ENCODE measurements around the gene NBPF4. TPM values are rescaled to one million over a fixed set of nuclear protein-coding genes. Genes with fewer than 3 reads are reported as not detected.

The NBPF4 gene
- total RNA-seq, 1 donor from 2014 or later = not detected

DNA sequence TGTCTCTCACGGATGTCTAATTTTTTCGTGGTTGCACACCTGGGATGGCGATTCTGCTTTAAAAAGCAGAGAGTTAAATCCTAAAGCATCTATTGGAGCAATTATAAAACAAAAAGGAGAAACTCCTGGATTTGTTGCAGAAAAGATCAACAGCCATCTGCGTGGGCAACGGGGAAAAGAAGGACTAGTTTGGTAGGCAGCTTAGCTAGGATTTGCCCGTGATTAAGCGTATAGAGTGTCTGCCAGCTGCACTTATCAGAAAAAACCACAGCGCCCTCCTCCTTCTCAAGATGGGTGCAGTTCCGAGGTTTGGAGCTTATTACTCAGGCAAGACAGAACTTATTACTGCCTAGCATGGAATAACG, 43.2 kb downstream of the NBPF4 start:
- Histone ChIP-seq H3K4me2 (ENCODE audit: low read length) (peak overlapping the region; percentile 97), H4K20me1 (ENCODE audit: insufficient read depth, low read length) (peaks cover 26% of the 10 kb centered on the region), H3K4me1 (ENCODE audit: insufficient read depth, low read length) (peaks cover 12% of the 10 kb centered on the region), H3K9ac (ENCODE audit: low read length) (peak overlapping the region; percentile 93), H3K27ac (ENCODE audit: low read depth, low read length) (peak overlapping the region; percentile 90), H3K4me3 (ENCODE audit: insufficient read depth, low read depth, low read length) (peak overlapping the region; percentile 95), H3K79me2 (ENCODE audit: insufficient read depth, low read length) (peaks cover 45% of the 10 kb centered on the region), H3K27me3 (ENCODE audit: insufficient read depth, low read length) (no peaks in the 10 kb centered on the region), H3K36me3 (ENCODE audit: insufficient read depth, low read length) (no peaks in the 10 kb centered on the region), H2AFZ (ENCODE audit: low read depth, low read length) (peak overlapping the region; percentile 98), H3K9me3 (ENCODE audit: insufficient read depth, low read depth, low read length) (no peaks in the 10 kb centered on the region)
- Mint-ChIP-seq H3K27me3 (ENCODE audit: low read depth, unreplicated experiment) (no peaks in the 10 kb centered on the region), H3K27ac (ENCODE audit: unreplicated experiment) (peak overlapping the region; percentile 82), H3K36me3 (ENCODE audit: low read depth, unreplicated experiment) (peaks cover 10% of the 10 kb centered on the region), H3K9me3 (ENCODE audit: unreplicated experiment) (peaks cover 2% of the 10 kb centered on the region), H3K4me3 (ENCODE audit: unreplicated experiment) (peak overlapping the region; percentile 91), H3K4me1 (ENCODE audit: low read depth, unreplicated experiment) (peaks cover 20% of the 10 kb centered on the region)
- DNase-seq (ENCODE audit: low read depth) (peak; percentile 85), FAIRE-seq (peak; percentile 20)
- no peak for TF ChIP-seq EZH2 (IDR thresholded peaks at IDR 0.05; ENCODE audit: insufficient read depth, low read length)
- TF ChIP-seq, protein P1, sequence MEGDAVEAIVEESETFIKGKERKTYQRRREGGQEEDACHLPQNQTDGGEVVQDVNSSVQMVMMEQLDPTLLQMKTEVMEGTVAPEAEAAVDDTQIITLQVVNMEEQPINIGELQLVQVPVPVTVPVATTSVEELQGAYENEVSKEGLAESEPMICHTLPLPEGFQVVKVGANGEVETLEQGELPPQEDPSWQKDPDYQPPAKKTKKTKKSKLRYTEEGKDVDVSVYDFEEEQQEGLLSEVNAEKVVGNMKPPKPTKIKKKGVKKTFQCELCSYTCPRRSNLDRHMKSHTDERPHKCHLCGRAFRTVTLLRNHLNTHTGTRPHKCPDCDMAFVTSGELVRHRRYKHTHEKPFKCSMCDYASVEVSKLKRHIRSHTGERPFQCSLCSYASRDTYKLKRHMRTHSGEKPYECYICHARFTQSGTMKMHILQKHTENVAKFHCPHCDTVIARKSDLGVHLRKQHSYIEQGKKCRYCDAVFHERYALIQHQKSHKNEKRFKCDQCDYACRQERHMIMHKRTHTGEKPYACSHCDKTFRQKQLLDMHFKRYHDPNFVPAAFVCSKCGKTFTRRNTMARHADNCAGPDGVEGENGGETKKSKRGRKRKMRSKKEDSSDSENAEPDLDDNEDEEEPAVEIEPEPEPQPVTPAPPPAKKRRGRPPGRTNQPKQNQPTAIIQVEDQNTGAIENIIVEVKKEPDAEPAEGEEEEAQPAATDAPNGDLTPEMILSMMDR (IDR thresholded peaks at IDR 0.05; ENCODE audit: insufficient read depth, low read depth, low read length) = no peak

DNA sequence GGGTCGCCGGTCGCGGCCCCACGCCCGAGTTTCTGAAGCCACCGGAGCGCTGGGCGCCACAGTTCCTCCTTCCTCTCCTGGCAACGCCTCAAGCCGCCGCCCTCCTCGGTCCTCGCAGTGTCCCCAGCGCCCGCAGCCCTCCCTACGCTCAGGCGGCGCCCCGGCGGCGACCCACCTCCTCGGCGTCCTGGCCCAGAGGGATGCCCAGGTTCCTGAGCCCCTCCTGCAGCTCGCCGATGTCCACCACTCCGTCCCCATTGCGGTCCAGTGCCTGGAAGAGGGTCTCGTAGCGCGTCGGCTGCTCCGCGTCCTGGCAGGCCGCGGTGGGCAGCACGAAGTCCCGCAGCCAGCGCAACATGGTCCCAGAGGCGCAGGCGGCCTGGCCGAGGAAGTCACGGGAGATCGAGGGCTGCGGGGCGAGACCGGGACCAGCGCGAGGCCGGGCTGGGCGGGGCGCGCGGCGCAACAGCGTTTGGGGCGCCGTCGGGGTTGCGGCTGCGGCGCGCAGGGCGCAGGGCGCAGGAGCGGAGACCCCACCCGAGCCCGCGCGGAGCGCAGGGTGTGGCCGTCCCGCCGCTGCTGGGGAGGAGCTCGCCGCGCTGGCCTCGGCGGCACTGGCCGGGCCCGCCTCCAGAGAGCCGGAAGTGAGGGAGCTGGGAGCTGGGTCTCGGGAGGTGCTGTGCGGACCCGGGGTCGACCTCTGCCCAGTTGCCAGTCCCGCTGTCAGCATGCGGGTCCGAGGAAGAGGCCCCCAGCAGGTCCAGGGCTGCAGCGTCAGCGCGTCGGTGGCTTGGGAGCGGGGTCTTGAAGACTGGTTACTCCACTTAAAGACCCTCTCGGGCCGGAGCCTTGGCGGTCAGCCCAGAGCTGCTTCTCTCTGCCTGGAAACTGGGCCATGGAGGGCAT, 43.8 kb downstream of the NBPF4 start, which contains the start of gene SLC25A24:
TSS of gene SLC25A24 (minus strand) at position 563 of the 906 bp plus-strand sequence. CDS start at position 358, 205 bp downstream.
- no peak for FAIRE-seq
- peak within 1 kb of the TSS; percentile 90 for H3K27ac ChIP-seq (ENCODE audit: low read depth, low read length)
- peak; percentile 60 for DNase-seq (ENCODE audit: low read depth)
- peaks cover 29% of the 10 kb centered on the region for H4K20me1 ChIP-seq (ENCODE audit: insufficient read depth, low read length)
- H3K4me1 ChIP-seq (ENCODE audit: insufficient read depth, low read length) = peaks cover 12% of the 10 kb centered on the region
- peak within 1 kb of the TSS; percentile 97 for H3K4me2 ChIP-seq (ENCODE audit: low read length)
- no peaks in the 10 kb centered on the region for H3K27me3 Mint-ChIP-seq (ENCODE audit: low read depth, unreplicated experiment)
- no peaks in the 10 kb centered on the region for H3K9me3 ChIP-seq (ENCODE audit: insufficient read depth, low read depth, low read length)
- peaks cover 20% of the 10 kb centered on the region for H3K4me1 Mint-ChIP-seq (ENCODE audit: low read depth, unreplicated experiment)
- H3K79me2 ChIP-seq (ENCODE audit: insufficient read depth, low read length) = peaks cover 51% of the 10 kb centered on the region
- peaks cover 3% of the 10 kb centered on the region for H3K36me3 ChIP-seq (ENCODE audit: insufficient read depth, low read length)
- peak within 1 kb of the TSS; percentile 93 for H3K9ac ChIP-seq (ENCODE audit: low read length)
- H3K27me3 ChIP-seq (ENCODE audit: insufficient read depth, low read length) = no peaks in the 10 kb centered on the region
- H3K4me3 Mint-ChIP-seq (ENCODE audit: unreplicated experiment) = peak within 1 kb of the TSS; percentile 94
- peak within 1 kb of the TSS; percentile 89 for H3K27ac Mint-ChIP-seq (ENCODE audit: unreplicated experiment)
- H3K36me3 Mint-ChIP-seq (ENCODE audit: low read depth, unreplicated experiment) = peaks cover 12% of the 10 kb centered on the region
- H2AFZ ChIP-seq (ENCODE audit: low read depth, low read length) = peak within 1 kb of the TSS; percentile 98
- H3K4me3 ChIP-seq (ENCODE audit: insufficient read depth, low read depth, low read length) = peak within 1 kb of the TSS; percentile 95
- H3K9me3 Mint-ChIP-seq (ENCODE audit: unreplicated experiment) = no peaks in the 10 kb centered on the region
- TF ChIP-seq, protein P1 (IDR thresholded peaks at IDR 0.05; ENCODE audit: insufficient read depth, low read depth, low read length) = no peak
- TF ChIP-seq EZH2 (IDR thresholded peaks at IDR 0.05; ENCODE audit: insufficient read depth, low read length) = no peak

Data from astrocyte (in vitro differentiated cells and primary cell).